ENCODE data around the gene SPIN3.
"Not testable (repeated sequence)": the region's sequence is repeated elsewhere in the genome, so short reads cannot be mapped to it uniquely, and the experiment has no call there.

SPIN3 gene

GRCh38 chrX:56945226-56945625, 50.1 kb downstream of the SPIN3 start:
- peaks cover 27% of the 10 kb centered on the region for H3K9me3 Mint-ChIP-seq
- intact Hi-C loops (cut with micrococcal nuclease); H3K36me3 Mint-ChIP-seq (ENCODE audit: low read depth); H3K27ac Mint-ChIP-seq; H3K27me3 Mint-ChIP-seq; H3K4me3 Mint-ChIP-seq; H3K4me1 Mint-ChIP-seq (ENCODE audit: low read depth): not testable (repeated sequence)

GRCh38 chrX:56943264-56943663, 52.1 kb downstream of the SPIN3 start:
- no peaks in the 10 kb centered on the region for H3K4me1 Mint-ChIP-seq (ENCODE audit: low read depth)
- intact Hi-C loops (cut with micrococcal nuclease): no loop called here
- H3K36me3 Mint-ChIP-seq (ENCODE audit: low read depth): no peaks in the 10 kb centered on the region
- no peak overlapping the region for H3K4me3 Mint-ChIP-seq
- no peak overlapping the region for H3K27ac Mint-ChIP-seq
- peaks cover 33% of the 10 kb centered on the region for H3K9me3 Mint-ChIP-seq
- H3K27me3 Mint-ChIP-seq: no peaks in the 10 kb centered on the region
